Activated CD4-positive, alpha-beta T cell treated with anti-CD3 and anti-CD28 coated beads, Interleukin-2, Interleukin-4, amounts not matched to agents 100 ng/mL and 50 ng/mL, durations not matched to agents 16 hours and 8 hours (primary cell): ENCODE results near the gene ADAMTSL1.

ENCODE experiments used
- DNase-seq: peaks from one replicate; pipeline ENCODE4 v3.0.0-alpha.2; 2020; ENCODE audit warnings: low spot score

The ADAMTSL1 gene

DNA sequence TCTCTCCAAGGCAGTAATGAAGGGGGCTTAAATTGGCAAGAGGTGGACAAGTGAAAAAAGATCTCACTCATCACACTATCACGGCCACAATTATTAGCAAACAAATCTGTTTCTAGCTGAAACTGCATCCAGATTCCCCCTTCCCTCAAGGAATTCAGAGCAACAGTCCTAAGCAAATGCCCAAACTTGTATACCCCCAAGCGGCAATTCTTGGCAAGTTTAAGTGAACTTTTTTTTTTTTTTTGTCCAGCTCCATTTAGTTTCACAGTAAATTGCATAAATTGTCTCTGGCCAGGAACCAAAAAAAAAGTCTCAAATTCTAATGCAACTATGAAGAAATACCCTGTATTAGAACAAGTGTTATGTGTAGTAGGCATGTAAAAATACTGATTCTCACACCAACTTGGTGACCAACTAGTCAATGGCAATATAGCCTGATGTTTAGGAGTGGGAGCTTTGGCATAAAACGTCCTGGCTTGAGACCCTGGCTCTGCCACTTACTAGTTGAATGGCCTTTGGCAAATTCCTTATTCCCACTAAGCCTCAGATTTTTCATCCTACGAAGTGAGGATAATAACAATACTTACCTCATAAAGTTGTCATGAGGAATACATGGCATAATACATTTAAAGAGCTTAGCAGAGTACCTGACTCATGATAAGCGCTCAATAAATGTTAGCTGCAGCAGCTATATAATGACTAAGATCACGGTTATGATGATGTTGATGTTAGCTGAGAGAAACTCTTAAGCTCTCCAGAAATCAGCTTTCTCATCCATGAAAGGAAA is 193.2 kb downstream of the ADAMTSL1 start:
- no peak for DNase-seq

- no peak for DNase-seq
Measured at GRCh38 chr9:18668944-18669343, 195.0 kb downstream of the ADAMTSL1 start.

DNA sequence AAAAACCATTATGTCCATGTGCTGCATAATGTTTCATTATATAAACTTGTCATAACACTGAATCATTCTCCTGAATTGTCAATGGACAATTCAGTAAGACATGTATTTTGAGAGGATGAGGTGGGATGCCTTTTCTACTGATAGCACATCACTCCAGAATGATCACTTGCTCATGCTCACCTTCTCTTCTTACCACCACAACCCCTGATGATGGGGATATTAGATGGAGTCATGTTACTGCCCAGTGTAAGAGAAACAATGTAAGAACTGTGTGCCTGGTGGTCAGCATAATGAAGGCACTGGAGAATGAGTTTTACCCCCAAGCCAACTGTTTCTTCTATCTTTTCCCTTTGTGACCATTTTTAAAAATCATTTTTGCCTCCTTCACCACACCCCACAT is 198.8 kb downstream of the ADAMTSL1 start:
- no peak for DNase-seq

DNA sequence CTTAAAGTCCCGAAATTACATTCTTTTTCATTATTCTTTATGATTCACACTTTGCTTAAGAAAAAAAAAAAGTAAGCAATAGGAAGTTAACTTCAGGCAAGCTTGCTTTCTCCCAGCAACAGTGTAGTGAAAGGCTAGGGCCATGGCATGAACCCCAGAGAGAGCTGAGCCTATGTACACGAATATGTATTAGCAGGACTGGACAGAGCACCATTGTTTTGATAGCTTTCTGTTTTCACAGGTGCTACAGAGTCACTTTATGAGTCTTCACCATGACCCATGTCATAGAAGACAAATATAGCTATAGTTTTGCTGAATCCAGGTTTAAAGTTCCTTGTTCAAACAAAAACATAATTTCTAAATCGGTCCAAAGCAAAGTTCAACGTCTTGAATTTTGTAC is 199.2 kb downstream of the ADAMTSL1 start:
- no peak for DNase-seq

- DNase-seq = no peak
Measured at GRCh38 chr9:18675332-18675731, 201.4 kb downstream of the ADAMTSL1 start.

GRCh38 chr9:18675973-18676372 is 202.0 kb downstream of the ADAMTSL1 start:
- no peak for DNase-seq

DNA sequence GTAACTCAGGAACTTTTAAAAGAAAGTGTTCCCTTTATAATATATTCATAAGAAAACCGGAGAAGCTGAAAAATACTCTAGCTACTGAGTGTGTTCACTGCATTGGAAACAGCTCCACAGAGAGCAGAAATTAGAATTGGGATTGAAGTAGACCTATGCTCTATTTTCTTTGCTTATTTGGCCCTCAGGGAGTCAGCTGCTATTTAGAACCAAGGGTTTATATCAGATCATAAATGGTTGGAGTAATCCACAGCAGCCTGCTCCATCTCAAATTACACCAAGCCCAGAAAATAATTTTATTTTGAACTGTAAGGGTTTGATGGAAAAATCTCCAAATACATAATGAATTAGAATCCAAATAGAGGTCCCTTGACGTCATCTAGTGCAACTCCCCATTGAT is 202.6 kb downstream of the ADAMTSL1 start:
- DNase-seq = no peak

- no peak for DNase-seq
Measured at GRCh38 chr9:18678821-18679590, 205.1 kb downstream of the ADAMTSL1 start.

GRCh38 chr9:18682907-18683306 is 209.0 kb downstream of the ADAMTSL1 start:
- no peak for DNase-seq

DNA sequence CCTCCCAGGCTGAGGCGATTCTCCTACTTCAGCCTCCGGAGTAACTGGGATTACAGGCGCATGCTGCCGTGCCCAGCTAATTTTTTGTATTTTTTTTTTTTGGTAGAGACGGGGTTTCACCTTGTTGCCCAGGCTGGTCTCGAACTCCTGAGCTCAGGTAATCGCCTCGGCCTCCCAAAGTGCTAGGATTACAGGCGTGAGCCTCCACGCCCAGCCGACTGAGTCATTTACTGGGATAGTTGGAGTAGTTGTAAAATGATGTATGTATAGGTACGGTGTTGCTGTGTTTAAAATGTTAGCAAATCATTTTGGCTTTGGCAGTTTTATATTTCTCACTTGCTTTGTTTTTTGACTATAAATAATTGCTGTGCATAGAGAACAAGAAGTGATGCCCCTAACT is 209.4 kb downstream of the ADAMTSL1 start:
- no peak for DNase-seq

DNA sequence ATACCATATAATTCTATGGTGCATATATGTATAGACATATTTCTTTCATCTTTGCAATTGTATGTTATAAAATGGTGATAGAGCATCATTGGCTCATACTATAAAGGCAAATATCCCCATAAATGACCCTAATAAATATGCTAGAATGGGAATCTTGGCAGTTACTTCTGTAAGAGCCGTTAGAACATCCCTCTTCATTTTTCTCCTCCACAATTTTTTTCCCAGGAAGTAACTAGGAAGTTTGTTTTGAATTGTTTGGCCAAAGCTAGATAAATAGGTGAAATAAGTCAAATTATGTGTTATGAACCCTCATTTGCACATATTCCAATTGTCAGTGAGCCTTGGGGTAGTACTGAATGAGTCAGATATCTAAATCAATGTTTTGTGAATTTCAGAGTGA is 209.9 kb downstream of the ADAMTSL1 start:
- DNase-seq = no peak

DNA sequence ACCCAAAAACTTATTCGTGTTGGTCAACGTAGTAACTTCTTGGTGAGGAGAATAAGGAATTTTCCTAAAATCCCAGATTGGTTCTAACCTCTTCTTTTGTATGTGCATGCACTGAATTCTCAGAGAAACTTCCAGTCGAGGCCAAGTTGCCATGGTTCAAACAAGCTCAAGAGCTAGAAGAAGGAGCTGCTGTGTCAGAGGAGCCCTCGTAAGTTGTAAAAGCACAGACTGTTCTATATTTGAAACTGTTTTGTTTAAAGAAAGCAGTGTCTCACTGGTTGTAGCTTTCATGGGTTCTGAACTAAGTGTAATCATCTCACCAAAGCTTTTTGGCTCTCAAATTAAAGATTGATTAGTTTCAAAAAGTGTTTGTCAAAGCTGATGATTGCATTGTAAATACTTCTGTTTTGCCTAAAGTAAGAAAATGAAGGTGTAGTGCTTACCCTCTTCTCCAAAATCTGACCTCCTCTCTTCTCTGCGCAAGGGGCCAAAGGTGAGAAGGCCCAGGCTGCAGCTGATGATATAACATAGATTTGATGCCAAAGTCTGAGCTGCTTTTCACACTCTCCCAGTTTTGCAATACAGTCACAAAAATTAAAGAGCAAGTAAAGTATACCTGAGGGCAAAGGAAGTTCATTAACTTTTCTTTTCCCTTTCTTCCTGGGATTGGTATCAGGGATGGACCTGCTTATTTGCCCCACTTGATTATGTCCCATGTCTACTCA is 210.8 kb downstream of the ADAMTSL1 start:
- DNase-seq = no peak

GRCh38 chr9:18688581-18689565 is 214.9 kb downstream of the ADAMTSL1 start:
- no peak for DNase-seq

DNA sequence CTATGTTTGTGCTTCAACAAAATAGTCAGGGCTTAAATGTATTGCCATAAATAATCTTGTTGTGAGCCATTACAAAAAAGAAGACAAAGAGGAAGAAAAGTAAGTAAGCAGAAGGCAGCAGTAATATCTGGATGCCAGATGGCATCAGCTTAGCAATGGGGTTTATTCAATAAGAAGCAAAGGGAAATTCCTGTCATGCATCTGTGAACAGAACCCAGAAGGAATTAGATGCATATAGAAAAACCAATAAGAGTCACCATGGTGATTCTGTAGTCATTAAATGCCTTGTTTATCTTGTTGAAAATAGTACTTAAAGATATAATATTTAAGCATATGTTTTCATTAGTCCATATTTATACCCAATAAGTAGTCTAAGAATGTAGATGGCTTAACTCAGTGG is 216.0 kb downstream of the ADAMTSL1 start:
- no peak for DNase-seq

- no peak for DNase-seq
Measured at GRCh38 chr9:18692268-18692667, 218.3 kb downstream of the ADAMTSL1 start.

DNA sequence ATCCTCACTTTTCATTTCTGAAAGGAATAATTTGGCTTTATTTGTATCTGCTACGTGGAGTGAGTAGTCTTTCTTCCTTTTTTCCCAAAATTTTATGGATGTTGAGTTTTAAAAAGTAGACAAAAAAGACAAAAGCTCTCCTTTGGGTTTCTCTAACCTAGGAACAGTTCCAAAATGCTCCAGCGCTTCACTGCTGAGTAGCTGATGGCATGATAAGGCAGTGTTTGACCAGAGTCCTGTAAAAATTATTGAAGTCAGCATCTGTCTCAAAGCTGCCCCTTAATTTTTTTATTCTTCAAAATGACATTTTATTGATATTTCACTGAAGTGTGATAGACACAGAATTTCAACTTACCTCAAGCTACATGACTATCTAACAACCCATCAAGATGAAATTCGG is 219.0 kb downstream of the ADAMTSL1 start:
- DNase-seq = no peak

DNA sequence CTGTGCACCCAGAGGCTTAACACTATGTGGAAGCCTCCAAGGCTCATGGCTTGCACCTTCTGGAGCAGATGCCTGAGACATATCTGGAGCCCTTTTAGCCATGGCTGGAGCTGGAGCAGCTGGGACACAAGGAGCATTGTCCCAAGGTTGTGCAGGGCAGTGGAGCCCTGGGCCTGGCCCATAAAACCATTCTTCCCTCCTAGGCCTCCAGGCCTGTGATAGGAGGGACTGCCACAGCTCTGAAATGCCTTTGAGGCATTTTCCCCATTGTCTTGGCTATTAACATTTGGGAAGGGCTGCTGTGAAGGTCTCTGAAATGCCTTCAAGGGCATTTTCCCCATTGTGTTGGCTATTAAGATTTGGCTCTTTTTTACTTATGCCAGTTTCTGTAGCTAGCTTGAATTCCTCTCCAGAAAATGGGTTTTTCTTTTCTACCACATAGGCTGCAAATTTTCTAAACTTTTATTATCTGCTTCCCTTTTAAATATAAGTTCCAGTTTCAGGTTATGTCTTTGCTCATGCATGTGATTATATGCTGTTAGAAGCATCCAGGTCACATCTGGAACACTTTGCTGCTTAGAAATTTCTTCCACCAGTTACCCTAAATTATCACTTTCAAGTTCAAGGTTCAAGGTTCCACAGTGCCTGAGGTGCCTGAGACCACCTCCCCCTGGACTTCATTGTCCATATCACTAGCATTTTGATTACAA is 221.2 kb downstream of the ADAMTSL1 start:
- DNase-seq = no peak

DNA sequence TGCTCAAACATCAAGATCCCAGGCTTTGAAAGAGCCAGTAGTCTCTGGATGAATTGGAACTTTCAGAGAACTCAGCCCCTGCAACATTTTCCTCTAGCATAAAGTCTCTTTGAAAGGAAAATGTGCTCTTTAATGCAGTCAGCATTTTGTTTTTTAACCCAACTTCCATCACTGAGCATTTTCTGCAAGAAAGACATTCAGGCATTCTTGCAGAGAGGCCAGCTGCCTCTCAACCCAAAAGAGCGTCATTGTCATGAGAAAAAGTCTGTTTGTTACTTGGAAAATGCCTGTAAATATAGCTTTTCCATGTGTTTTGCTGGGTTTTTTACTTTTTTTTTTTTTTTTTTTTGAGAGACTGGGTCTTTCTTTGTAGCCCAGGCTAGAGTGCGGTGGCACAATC is 225.0 kb downstream of the ADAMTSL1 start:
- DNase-seq = no peak

DNA sequence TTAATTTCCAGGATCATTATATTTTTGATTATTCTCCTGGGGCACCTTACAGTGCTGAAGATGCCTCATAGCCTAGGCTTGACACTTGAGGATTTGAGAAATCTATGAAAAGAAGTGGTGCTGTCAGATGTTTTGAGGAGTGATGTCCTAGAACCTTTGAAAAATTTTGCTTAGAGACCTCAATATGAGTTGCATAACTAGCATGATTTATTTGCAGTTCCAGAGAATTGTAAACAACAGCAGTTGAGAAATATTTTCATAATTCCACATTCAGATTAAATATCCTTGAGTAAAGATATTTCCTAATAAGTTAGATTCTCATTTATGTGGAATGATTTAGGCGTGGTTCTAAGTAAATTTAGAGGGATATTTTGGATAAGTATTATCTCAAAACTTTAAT is 225.8 kb downstream of the ADAMTSL1 start:
- DNase-seq = no peak

- DNase-seq = no peak
Measured at GRCh38 chr9:18700714-18701113, 226.8 kb downstream of the ADAMTSL1 start.
